Measurements from ENCODE around the gene GDF11.

The GDF11 gene

DNA sequence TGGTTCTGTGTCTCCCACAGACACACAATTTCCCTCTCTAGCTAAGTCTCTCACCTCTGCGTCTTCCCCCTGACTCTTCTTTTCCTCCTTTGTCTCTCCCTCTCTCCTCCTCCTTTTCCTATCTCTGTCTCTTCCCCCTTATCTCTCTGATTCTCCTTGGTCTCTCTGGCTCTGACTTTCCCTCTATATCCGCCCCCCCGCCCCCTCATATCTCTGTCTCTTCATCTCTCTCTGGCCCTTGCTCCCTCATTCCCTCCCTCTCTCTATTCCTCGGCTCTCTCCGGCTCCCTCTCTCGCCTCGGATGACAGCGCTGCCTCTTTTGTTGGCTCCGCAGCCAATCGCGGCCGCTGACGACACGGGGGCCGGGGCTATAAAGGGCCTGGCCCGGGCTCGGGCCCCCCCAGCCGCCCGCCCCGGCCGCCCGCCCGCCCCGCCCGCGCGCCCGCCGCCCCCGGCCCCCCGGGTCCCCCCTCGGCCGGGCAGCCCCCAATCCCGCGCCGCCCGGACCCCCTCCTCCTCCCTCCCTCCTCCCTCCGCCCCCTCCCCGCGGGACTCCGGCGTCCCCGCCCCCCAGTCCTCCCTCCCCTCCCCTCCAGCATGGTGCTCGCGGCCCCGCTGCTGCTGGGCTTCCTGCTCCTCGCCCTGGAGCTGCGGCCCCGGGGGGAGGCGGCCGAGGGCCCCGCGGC is at the start of gene GDF11:
GDF11 (plus strand) TSS at position 404 of the 687 bp plus-strand sequence; CDS start at position 599, 195 bp downstream.
- DNase-seq: peak; percentile 84

- DNase-seq: no peak
Observed at GRCh38 chr12:55693323-55694187, 49.4 kb upstream of the GDF11 start.

- DNase-seq: no peak
Observed at GRCh38 chr12:55694188-55694515, 48.8 kb upstream of the GDF11 start.

DNA sequence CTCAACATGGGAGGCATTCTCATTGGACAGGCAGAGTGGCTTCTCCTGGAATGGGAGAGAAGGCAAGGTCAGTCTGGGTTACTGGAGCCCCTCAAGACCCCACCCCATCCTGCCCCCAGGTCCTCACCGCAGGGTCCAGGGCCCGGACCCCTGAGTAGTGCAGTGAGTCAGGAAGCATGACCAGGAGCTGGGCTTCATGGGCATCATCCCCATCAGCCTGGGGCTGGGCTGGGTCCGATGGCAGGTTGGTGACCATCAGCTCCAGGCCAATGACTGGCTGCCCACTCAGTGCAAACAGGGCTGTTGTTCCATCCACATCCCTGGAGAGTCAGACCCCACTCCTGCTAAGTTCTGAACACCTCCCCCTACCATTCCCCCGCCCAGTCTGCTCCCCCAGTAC is 48.3 kb upstream of the GDF11 start:
- no peak for DNase-seq

- no peak for DNase-seq
Observed at GRCh38 chr12:55695349-55695748, 47.6 kb upstream of the GDF11 start.

- DNase-seq: no peak
Observed at GRCh38 chr12:55696141-55696540, 46.8 kb upstream of the GDF11 start.

DNA sequence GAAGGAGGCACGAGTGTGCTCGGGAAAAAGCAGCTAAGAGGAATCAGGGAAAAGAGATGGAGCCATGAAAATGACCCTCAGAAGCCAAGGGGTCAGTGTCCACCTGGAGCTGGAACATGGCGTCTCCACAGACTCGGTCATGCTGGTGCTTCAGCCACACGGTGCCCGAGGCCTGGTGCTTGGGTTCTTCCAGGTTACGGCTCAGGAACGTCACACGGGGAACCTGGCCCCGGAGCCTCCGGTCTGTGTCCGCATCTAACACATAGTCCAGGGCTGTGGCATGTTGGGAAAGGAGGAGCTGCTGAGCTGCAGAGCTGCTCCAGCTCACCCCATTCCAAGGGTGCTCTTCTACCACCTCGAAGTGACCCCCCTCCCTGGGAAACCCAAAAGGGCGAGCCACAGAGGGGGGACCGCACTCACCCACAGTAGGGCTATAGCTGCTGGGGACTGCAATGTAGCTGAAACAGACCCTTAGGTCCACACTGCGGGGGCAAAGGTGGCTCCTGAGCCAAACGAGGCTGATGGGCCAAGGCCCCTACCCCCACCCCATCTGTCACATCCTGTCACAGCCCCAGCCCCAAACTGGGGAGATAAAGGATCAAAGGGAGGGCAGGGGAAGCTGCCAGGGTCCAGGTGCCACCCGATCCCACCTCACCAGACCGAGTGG is 46.0 kb upstream of the GDF11 start:
- DNase-seq: no peak

- DNase-seq: no peak
Observed at GRCh38 chr12:55697686-55698085, 45.2 kb upstream of the GDF11 start.

DNA sequence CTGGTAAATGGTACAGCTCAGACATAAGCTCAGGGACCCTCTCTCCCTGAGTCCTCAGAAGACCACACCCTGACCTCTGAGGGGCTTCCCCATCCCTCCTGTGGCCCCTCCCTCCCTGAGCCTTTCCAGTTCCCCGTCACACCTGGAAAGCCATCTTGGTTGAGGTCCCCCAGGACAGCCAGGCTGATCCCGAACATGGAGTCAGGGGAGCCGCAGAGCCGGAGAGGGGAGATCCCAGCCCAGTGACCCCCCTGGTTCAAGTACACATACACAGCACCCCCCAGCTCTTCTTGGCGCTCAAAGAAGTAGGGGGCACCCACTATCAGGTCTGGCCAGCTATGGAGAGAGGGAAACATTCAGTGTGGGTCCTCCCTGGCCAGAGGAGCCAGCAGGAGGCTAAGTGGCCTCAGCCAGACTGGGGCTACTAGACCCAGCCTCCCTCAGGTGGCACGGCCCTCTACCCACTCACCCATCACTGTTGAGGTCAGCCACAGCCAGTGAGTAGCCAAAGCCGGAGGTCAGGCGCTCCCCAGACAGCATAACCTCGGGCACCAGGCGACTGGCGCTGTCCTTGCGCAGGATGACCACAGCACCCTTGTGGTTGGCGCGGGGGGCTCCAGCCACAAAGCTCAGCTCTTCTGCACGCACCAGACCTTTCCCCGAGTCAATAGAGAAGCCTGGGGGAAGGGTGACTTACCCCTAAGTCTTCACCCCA is 44.5 kb upstream of the GDF11 start:
- DNase-seq: no peak

- no peak for DNase-seq
Observed at GRCh38 chr12:55698965-55699364, 44.0 kb upstream of the GDF11 start.

DNA sequence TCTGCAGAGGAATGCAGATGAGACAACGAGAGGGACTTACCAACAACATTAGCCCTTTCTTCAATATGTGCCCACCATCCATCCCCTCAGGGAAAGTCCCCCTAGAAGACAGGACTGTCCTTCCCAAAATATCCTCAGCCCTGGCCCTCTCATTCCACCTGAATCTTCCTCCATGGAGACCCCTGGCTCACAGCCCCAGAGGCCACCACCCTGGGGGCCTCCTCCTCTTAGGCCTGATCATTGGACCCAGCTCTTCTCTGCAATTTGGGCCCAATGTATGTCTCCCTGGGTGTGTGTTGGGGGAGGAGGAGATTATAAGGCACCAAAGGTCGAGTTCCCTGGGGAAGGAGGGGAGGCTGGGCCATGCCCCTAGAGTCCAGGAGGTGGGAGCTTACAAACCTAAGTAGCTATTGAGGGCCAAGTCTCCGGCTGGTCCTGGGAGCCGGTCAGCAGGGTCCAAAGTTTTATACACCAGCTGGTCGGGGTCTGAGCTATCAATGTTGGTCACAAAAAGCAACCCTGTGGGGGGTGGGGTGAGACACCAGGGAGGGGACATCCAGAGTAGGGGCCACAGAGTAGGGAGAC is 43.4 kb upstream of the GDF11 start:
- no peak for DNase-seq

GRCh38 chr12:55700255-55701018 is 42.5 kb upstream of the GDF11 start:
- DNase-seq: no peak

GRCh38 chr12:55702861-55703260 is 40.1 kb upstream of the GDF11 start:
- DNase-seq: no peak

DNA sequence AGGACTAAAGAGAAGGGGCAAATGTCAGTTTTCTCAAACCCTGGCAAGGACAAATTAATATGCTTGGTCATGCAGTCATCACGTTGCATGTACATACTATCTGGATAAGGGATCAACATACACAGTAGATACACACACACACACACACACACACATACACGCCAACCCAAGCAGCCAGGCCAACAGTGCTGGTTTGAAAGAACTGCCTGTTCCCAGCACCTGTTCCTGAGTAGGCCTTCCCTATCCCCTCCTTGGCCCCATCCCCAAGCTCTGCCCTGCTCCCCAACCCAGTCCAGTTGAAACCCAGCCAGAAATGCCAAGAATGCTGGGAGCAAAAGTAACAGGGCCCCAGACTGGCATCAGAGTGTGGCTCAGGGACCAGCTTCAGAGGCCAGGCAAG is 39.6 kb upstream of the GDF11 start:
- no peak for DNase-seq

DNA sequence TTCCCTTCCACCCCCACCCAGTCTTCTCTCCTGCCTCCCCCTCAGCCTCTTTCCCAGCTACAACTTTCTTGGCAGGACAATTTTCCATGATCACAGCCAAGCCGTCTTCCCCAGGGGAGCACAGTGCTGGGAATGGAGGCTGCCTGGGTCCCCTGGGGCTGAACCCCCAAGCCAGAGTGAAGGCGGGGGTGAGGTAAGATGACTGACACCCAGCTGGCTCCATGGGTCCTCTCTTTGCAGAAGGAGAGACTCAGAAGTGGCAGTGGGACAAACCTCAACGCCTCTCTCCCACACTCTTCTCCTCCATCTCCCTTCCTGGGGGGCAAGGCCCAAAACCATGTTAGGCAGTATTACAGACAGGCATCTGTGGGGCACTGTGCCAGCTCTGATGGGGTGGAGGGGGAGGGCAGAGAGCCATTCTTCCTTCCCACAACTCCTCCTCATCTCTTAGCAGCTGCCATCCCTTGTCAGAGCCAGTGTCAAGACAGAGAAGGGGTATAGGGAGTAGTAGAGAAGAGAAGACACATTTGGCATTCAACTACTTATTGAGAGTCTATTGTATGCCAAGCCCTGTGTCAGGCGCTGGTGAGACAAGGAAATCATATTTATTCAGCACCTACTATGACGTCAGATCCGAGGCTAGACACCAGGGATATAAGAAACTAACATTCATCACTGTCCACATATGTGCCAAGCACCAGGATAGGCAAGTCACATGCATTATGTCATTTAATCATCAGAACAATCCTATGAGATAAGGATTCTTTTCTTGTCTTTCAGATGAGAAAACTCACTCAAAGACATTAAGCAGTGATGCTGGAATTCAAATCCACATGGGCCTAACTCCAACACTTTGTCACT is 38.8 kb upstream of the GDF11 start:
- DNase-seq: no peak

DNA sequence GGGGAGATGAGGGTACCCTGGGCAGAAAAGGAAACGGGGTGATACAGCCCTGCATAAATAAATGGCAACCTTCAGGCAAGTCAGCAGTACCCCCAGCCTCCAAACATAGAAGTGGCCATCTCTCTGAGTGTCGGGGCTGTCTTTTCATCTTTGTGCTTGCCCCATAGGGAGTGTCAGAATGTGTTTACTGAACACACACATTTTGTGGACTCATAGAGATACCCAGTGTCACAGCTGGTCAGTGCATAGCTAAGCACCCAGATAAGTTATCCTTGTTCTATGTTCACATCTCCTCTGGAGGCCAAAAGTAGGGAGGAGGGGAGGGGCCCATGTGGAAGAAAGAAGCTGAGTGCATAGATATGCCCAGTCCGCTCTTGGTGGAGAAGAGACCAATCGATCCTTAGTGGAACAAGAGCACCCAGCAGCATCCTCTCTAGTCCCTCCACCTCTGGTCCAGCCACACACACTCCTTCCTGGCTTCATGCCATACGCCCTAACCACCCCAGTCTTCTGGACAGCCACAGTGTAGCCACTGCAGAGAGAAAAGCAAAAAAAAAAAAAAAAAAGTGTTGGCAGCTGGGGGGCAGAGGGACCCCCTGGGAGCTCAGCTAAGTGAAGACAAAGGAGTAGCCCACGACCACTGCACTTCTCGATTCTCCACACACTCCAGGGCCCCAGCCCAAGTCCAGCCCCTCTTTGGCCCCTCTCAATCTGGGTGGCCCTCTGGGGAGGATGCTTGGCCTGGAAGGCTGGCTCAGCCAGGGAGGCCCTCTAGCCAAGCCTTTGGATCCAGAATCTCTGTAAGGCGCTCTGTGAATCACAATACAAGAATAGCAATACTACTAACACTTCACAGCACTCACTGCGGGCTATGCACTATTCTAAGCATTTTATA is 37.9 kb upstream of the GDF11 start:
- no peak for DNase-seq

GRCh38 chr12:55705782-55706402 is 37.0 kb upstream of the GDF11 start:
- peak; percentile 23 for DNase-seq

DNA sequence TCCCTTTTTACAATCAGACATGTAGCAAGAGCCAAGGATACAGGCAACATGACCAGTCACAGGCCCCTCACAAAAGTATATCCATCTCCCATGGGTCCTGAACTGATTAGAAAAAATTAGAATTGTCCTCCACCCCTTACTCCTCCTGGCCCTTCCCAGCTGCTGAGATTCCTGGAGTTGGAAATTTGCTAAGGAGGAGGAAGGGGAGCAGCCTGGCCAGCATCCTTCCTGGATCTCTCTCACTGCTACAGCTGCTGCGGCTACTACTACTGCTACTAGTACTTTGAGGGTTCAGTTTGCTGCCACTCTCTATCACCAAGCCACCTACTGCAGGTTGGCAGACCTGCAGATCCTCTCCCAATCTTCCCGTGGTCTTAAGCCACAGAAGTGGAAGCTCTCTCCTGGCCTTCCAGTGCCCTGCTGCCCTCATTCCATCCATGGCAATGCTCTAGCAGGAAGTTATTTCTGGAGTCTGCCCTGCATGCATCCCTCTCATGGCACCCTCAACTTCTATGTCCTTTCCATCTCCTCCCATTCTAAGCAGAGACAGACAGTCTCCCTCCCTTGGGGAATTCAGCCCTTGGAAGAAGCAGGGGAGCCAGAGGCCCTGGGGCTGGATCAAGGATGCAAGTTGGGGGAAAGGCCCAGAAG is 36.2 kb upstream of the GDF11 start:
- DNase-seq: no peak

GRCh38 chr12:55707219-55707671 is 35.7 kb upstream of the GDF11 start:
- peak; percentile 41 for DNase-seq

All from CD4-positive, alpha-beta T cell treated with Interleukin-17A for 4 hours (primary cell).